ENCODE data around the gene GRIN2D. TPM values are rescaled to one million over a fixed set of nuclear protein-coding genes. Genes with fewer than 3 reads are reported as not detected.

GRIN2D gene
- polyA plus RNA-seq, 1 of the 3 experiments (the other 2 are of a cell fraction): 0.92 TPM

DNA sequence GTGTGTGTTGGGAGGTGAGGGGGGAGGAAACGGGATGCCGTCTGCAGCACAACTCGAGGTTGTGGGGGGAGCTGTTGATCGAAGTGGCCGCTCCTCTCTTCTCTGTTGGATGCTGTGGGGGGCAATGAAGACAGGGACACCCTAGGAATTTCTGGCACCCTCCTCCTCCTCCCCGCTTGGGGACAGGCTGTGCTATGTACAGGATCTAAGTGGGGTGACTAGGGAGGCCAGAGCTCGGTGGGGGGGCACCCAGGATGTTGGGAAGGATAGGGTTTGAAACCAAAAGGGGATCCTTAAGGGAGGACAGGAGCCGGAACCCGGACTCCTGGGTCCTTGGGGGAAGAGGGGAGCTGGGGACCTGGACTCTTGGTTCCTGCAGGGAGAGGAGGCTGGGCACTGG is 2.0 kb downstream of the GRIN2D start:
- Histone ChIP-seq H3K9ac (no peak overlapping the region), H3K27me3 (ENCODE audit: insufficient read depth) (no peaks in the 10 kb centered on the region), H3F3A (replicated peaks; ENCODE audit: insufficient read depth) (peaks cover 26% of the 10 kb centered on the region), H3K79me2 (ENCODE audit: insufficient read depth) (peaks cover 9% of the 10 kb centered on the region), H3K9me3 (no peaks in the 10 kb centered on the region), H3K27ac (ENCODE audit: low read depth in 2 of 2, low read length in 1 of 2) (no peak overlapping the region), H3K4me1 (ENCODE audit: control insufficient read depth in 1 of 2, insufficient read depth in 2 of 2, low read depth in 1 of 2, low read length in 1 of 2) (peaks cover 4 to 48% of the 10 kb centered on the region in 2 experiments; a peak in 3 of 4 replicates), H4K20me1 (ENCODE audit: insufficient read depth) (no peaks in the 10 kb centered on the region), H2AFZ (ENCODE audit: low read depth) (no peak overlapping the region), H3K4me2 (peak overlapping the region; percentile 93; the same call in 1 of the 2 replicates), H3K36me3 (replicated peaks in 1 of 2; ENCODE audit: control insufficient read depth in 1 of 2, insufficient read depth in 2 of 2, low read length in 1 of 2) (no peaks in the 10 kb centered on the region), H3K9me2 (no peaks in the 10 kb centered on the region), H3K4me3 (ENCODE audit: low read depth in 2 of 2, low read length in 1 of 2) (no peak overlapping the region)
- TF ChIP-seq JUND (IDR thresholded peaks at IDR 0.05) (no peak), REST (IDR thresholded peaks at IDR 0.05; ENCODE audit: low read depth, low read length) (no peak), RXRA (IDR thresholded peaks at IDR 0.05; ENCODE audit: borderline replicate concordance, low read depth) (no peak), POLR2AphosphoS5 (IDR thresholded peaks at IDR 0.05; ENCODE audit: low read depth, low read length) (no peak), FOXJ3 (CRISPR knock-in tag; IDR thresholded peaks at IDR 0.05) (no peak), FOSL2 (IDR thresholded peaks at IDR 0.05; ENCODE audit: borderline replicate concordance, low read depth) (no peak), YY1 (IDR thresholded peaks at IDR 0.05; ENCODE audit: low read depth) (no peak)
- TF ChIP-seq, protein P1, sequence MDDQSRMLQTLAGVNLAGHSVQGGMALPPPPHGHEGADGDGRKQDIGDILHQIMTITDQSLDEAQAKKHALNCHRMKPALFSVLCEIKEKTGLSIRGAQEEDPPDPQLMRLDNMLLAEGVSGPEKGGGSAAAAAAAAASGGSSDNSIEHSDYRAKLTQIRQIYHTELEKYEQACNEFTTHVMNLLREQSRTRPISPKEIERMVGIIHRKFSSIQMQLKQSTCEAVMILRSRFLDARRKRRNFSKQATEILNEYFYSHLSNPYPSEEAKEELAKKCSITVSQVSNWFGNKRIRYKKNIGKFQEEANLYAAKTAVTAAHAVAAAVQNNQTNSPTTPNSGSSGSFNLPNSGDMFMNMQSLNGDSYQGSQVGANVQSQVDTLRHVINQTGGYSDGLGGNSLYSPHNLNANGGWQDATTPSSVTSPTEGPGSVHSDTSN (IDR thresholded peaks at IDR 0.05): no peak
- TF ChIP-seq, protein P2, sequence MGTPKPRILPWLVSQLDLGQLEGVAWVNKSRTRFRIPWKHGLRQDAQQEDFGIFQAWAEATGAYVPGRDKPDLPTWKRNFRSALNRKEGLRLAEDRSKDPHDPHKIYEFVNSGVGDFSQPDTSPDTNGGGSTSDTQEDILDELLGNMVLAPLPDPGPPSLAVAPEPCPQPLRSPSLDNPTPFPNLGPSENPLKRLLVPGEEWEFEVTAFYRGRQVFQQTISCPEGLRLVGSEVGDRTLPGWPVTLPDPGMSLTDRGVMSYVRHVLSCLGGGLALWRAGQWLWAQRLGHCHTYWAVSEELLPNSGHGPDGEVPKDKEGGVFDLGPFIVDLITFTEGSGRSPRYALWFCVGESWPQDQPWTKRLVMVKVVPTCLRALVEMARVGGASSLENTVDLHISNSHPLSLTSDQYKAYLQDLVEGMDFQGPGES (IDR thresholded peaks at IDR 0.05; ENCODE audit: low read depth, low read length): no peak
- 77% methylated on average over 9 of the region's 9 CpGs for WGBS (ENCODE audit: low lambda C conversion rate)
- ChIA-PET POLR2A (interaction anchor here (0.7 kb wide), 1 partner anchor 63 kb away, joined by 3 read pairs; no protein-coding TSS in a partner anchor), CTCF (interaction anchor here (0.6 to 1.2 kb wide), 2 partner anchors 50 to 54 kb away, joined by 3 to 5 read pairs; partner anchors contain the start of gene GRWD1)
- no peak for DNase-seq

- Histone ChIP-seq H3K27me3 (ENCODE audit: insufficient read depth) (no peaks in the 10 kb centered on the region), H3F3A (replicated peaks; ENCODE audit: insufficient read depth) (peaks cover 26% of the 10 kb centered on the region)
- POLR2A ChIA-PET: no interaction called here
- TF ChIP-seq, protein P1 (IDR thresholded peaks at IDR 0.05): no peak
- no peak for TF ChIP-seq SMC3 (IDR thresholded peaks at IDR 0.05; ENCODE audit: low read depth, low read length)
- TF ChIP-seq USF2 (IDR thresholded peaks at IDR 0.05; ENCODE audit: borderline replicate concordance, low read depth, low read length): no peak
- TF ChIP-seq, protein P3, sequence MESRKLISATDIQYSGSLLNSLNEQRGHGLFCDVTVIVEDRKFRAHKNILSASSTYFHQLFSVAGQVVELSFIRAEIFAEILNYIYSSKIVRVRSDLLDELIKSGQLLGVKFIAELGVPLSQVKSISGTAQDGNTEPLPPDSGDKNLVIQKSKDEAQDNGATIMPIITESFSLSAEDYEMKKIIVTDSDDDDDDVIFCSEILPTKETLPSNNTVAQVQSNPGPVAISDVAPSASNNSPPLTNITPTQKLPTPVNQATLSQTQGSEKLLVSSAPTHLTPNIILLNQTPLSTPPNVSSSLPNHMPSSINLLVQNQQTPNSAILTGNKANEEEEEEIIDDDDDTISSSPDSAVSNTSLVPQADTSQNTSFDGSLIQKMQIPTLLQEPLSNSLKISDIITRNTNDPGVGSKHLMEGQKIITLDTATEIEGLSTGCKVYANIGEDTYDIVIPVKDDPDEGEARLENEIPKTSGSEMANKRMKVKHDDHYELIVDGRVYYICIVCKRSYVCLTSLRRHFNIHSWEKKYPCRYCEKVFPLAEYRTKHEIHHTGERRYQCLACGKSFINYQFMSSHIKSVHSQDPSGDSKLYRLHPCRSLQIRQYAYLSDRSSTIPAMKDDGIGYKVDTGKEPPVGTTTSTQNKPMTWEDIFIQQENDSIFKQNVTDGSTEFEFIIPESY (IDR thresholded peaks at IDR 0.05; ENCODE audit: borderline replicate concordance, low read depth): no peak
These were observed 2.8 kb downstream of the GRIN2D start for GRCh38 chr19:48396016-48396823.

More at GRCh38 chr19:48396016-48396823, 2.8 kb downstream of the GRIN2D start:
- no peak overlapping the region for H2AFZ ChIP-seq (ENCODE audit: low read depth)
- H3K4me2 ChIP-seq: no peak overlapping the region
- no peaks in the 10 kb centered on the region for H3K9me3 ChIP-seq
- H3K4me3 ChIP-seq (ENCODE audit: low read depth in 2 of 2, low read length in 1 of 2): no peak overlapping the region
- H3K9ac ChIP-seq: no peak overlapping the region
- peaks cover 4 to 48% of the 10 kb centered on the region in 2 experiments; a peak in 3 of 4 replicates for H3K4me1 ChIP-seq (ENCODE audit: control insufficient read depth in 1 of 2, insufficient read depth in 2 of 2, low read depth in 1 of 2, low read length in 1 of 2)
- H3K27ac ChIP-seq (ENCODE audit: low read depth in 2 of 2, low read length in 1 of 2): no peak overlapping the region
- no peaks in the 10 kb centered on the region for H3K9me2 ChIP-seq
- no peaks in the 10 kb centered on the region for H4K20me1 ChIP-seq (ENCODE audit: insufficient read depth)
- WGBS (ENCODE audit: low lambda C conversion rate): 87% methylated on average over 21 of the region's 24 CpGs
- CTCF ChIA-PET: no interaction called here
- no peaks in the 10 kb centered on the region for H3K36me3 ChIP-seq (replicated peaks in 1 of 2; ENCODE audit: control insufficient read depth in 1 of 2, insufficient read depth in 2 of 2, low read length in 1 of 2)
- H3K79me2 ChIP-seq (ENCODE audit: insufficient read depth): peaks cover 2% of the 10 kb centered on the region
- no peak for DNase-seq
